Neural cell (in vitro differentiated cells): ENCODE results near the gene ST3GAL4. TPM values are rescaled to one million over a fixed set of nuclear protein-coding genes. Genes with fewer than 3 reads are reported as not detected.

ENCODE experiments used
- H2AFZ ChIP-seq: fragments of 200-600, 300-800 bp; sonication (generic), shearing (Covaris generic); 2 replicates; pipeline ENCODE4 v1.6.0; 2014; ENCODE audit warnings: low read depth, mild to moderate bottlenecking, antibody characterized with exemption, low read length, moderate library complexity
- H3F3A ChIP-seq: fragments of 200-600 bp; shearing (Covaris generic); 2 replicates; pipeline ENCODE4 v1.6.1; 2016; ENCODE audit warnings: mild to moderate bottlenecking, moderate library complexity, mixed read lengths, antibody characterized with exemption, low read length; ENCODE audit not compliant: insufficient read depth, poor library complexity, severe bottlenecking
- H3K27ac ChIP-seq: fragments of 200-600, 300-800 bp; sonication (generic), shearing (Covaris generic); 2 replicates; pipeline ENCODE4 v1.5.1; 2014; ENCODE audit warnings: mild to moderate bottlenecking, low read length, moderate library complexity
- H3K27me3 ChIP-seq: fragments of 300-800, 200-600 bp; sonication (generic), shearing (Covaris generic); 2 replicates; pipeline ENCODE4 v1.6.0; 2014; ENCODE audit warnings: mild to moderate bottlenecking, low read depth, low read length, moderate library complexity; ENCODE audit not compliant: insufficient read depth
- H3K36me3 ChIP-seq: fragments of 300-800, 200-600 bp; sonication (generic), shearing (Covaris generic); 2 replicates; pipeline ENCODE4 v1.5.1; 2014; ENCODE audit warnings: mild to moderate bottlenecking, antibody characterized with exemption, low read length, moderate library complexity; ENCODE audit not compliant: insufficient read depth
- H3K4me2 ChIP-seq: fragments of 300-800, 200-600 bp; sonication (generic), shearing (Covaris generic); 2 replicates; pipeline ENCODE4 v1.6.0; 2014; ENCODE audit warnings: mild to moderate bottlenecking, low read length
- H3K4me3 ChIP-seq: fragments of 300-800, 200-600 bp; sonication (generic), shearing (Covaris generic); 2 replicates; pipeline ENCODE4 v1.5.1; 2014; ENCODE audit warnings: mild to moderate bottlenecking, low read length, moderate library complexity
- H3K79me2 ChIP-seq: fragments of 200-600 bp; shearing (Covaris generic); replicated peaks from 2 replicates; pipeline ENCODE4 v1.6.0; 2014; ENCODE audit warnings: mild to moderate bottlenecking, low read length, moderate library complexity; ENCODE audit not compliant: insufficient read depth
- H3K9ac ChIP-seq: fragments of 300-800, 200-600 bp; sonication (generic), shearing (Covaris generic); 2 replicates; pipeline ENCODE4 v1.6.1; 2016; ENCODE audit warnings: mild to moderate bottlenecking, low read length, mixed read lengths
- H3K9me2 ChIP-seq: fragments of 200-600 bp; shearing (Covaris generic); 2 replicates; pipeline ENCODE4 v1.6.1; 2016; ENCODE audit warnings: mild to moderate bottlenecking, low read length, mixed read lengths; ENCODE audit not compliant: insufficient read depth
- H3K9me3 ChIP-seq: fragments of 200-600, 300-800 bp; sonication (generic), shearing (Covaris generic); 2 replicates; pipeline ENCODE4 v1.6.1; 2016; ENCODE audit warnings: mild to moderate bottlenecking, mixed run types, low read length, moderate library complexity, mixed read lengths
- H4K20me1 ChIP-seq: fragments of 200-600 bp; shearing (Covaris generic); 2 replicates; pipeline ENCODE4 v1.6.1; 2016; ENCODE audit warnings: mild to moderate bottlenecking, mixed run types; ENCODE audit not compliant: insufficient read depth
- EP300 ChIP-seq: fragments of 450-650 bp; conservative IDR thresholded peaks from 2 replicates; pipeline ENCODE4 v1.6.1; 2014; ENCODE audit warnings: antibody characterized with exemption, mild to moderate bottlenecking, moderate library complexity; ENCODE audit not compliant: poor library complexity, severe bottlenecking
- EZH2 ChIP-seq: fragments of 200-600, 300-800 bp; shearing (Covaris generic), sonication (generic); IDR thresholded peaks from 2 replicates; pipeline ENCODE4 v1.6.1; 2014; ENCODE audit warnings: antibody characterized with exemption, low read length, borderline replicate concordance, mild to moderate bottlenecking; ENCODE audit not compliant: insufficient read depth, poor library complexity, severe bottlenecking
- MXI1 ChIP-seq: fragments of 450-650 bp; conservative IDR thresholded peaks from 2 replicates; pipeline ENCODE4 v1.6.1; 2014; ENCODE audit warnings: antibody characterized with exemption, mild to moderate bottlenecking; ENCODE audit not compliant: poor library complexity, severe bottlenecking
- POLR2AphosphoS5 ChIP-seq: IDR thresholded peaks from 2 replicates; pipeline ENCODE4 v1.6.1; 2012
- RAD21 ChIP-seq: fragments of 450-650 bp; conservative IDR thresholded peaks from 2 replicates; pipeline ENCODE4 v1.6.1; 2014; ENCODE audit warnings: antibody characterized with exemption, mild to moderate bottlenecking, moderate library complexity
- SMC3 ChIP-seq: fragments of 450-650 bp; conservative IDR thresholded peaks from 2 replicates; pipeline ENCODE4 v1.6.1; 2014; ENCODE audit warnings: antibody characterized with exemption, mild to moderate bottlenecking, moderate library complexity; ENCODE audit not compliant: poor library complexity
- TAF1 ChIP-seq: IDR thresholded peaks from 2 replicates; pipeline ENCODE4 v1.6.1; 2012; ENCODE audit warnings: low read depth
- polyA plus RNA-seq: library from polyadenylated mRNA; depleted of rRNA; stranded (reverse); fragments of >200 nt; gene quantifications from 2 replicates; pipeline ENCODE4 v1.2.3, GENCODE V29; 2014
- TF ChIP-seq, protein P1 (sequence below): IDR thresholded peaks from 2 replicates; pipeline ENCODE4 v1.6.1; 2012; ENCODE audit warnings: borderline replicate concordance
- TF ChIP-seq, protein P2 (sequence below): fragments of 450-650 bp; IDR thresholded peaks from 2 replicates; pipeline ENCODE4 v1.5.1; 2014; ENCODE audit warnings: antibody characterized with exemption, mild to moderate bottlenecking, moderate library complexity; ENCODE audit not compliant: poor library complexity, severe bottlenecking

The ST3GAL4 gene
- polyA plus RNA-seq, 1 donor from 2014 or later: 46.1 TPM

DNA sequence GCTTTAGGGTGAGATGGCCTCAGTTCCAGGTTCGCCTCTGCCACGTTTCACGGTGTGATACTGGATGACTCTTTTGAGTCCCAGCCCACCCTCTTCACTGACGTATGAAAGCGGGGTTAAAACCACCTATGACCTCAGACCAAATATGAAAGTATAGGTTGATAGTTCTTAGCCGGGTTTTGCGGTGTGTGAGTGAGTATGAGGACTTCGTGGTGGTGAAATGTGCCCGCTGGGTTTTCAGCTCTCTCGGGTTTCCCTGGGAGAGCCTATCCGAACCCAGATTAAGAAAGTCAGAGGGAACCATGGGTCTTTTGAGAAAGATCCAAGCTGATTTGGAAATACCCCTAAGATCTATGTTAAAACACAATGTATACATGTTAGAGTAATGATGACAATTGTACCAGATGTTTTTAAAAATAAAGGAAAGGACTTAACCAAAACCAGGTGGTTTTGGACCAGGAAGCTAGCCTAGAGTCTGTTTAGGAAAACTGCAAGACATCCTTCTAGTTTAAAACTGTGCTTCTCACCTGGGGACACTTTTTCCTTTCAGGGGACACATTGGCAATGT lies 25.8 kb upstream of the ST3GAL4 start:
- H2AFZ ChIP-seq: no peak overlapping the region
- H4K20me1 ChIP-seq: no peaks in the 10 kb centered on the region
- no peaks in the 10 kb centered on the region for H3K9me2 ChIP-seq
- H3K36me3 ChIP-seq: no peaks in the 10 kb centered on the region
- H3K4me2 ChIP-seq: no peak overlapping the region
- no peak overlapping the region for H3K4me3 ChIP-seq
- H3F3A ChIP-seq: no peaks in the 10 kb centered on the region
- no peaks in the 10 kb centered on the region for H3K79me2 ChIP-seq
- H3K9me3 ChIP-seq: no peaks in the 10 kb centered on the region
- no peak overlapping the region for H3K27ac ChIP-seq
- no peaks in the 10 kb centered on the region for H3K27me3 ChIP-seq
- TF ChIP-seq, protein P1, sequence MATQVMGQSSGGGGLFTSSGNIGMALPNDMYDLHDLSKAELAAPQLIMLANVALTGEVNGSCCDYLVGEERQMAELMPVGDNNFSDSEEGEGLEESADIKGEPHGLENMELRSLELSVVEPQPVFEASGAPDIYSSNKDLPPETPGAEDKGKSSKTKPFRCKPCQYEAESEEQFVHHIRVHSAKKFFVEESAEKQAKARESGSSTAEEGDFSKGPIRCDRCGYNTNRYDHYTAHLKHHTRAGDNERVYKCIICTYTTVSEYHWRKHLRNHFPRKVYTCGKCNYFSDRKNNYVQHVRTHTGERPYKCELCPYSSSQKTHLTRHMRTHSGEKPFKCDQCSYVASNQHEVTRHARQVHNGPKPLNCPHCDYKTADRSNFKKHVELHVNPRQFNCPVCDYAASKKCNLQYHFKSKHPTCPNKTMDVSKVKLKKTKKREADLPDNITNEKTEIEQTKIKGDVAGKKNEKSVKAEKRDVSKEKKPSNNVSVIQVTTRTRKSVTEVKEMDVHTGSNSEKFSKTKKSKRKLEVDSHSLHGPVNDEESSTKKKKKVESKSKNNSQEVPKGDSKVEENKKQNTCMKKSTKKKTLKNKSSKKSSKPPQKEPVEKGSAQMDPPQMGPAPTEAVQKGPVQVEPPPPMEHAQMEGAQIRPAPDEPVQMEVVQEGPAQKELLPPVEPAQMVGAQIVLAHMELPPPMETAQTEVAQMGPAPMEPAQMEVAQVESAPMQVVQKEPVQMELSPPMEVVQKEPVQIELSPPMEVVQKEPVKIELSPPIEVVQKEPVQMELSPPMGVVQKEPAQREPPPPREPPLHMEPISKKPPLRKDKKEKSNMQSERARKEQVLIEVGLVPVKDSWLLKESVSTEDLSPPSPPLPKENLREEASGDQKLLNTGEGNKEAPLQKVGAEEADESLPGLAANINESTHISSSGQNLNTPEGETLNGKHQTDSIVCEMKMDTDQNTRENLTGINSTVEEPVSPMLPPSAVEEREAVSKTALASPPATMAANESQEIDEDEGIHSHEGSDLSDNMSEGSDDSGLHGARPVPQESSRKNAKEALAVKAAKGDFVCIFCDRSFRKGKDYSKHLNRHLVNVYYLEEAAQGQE: no peak
- no peak for TF ChIP-seq EP300
- TF ChIP-seq, protein P2, sequence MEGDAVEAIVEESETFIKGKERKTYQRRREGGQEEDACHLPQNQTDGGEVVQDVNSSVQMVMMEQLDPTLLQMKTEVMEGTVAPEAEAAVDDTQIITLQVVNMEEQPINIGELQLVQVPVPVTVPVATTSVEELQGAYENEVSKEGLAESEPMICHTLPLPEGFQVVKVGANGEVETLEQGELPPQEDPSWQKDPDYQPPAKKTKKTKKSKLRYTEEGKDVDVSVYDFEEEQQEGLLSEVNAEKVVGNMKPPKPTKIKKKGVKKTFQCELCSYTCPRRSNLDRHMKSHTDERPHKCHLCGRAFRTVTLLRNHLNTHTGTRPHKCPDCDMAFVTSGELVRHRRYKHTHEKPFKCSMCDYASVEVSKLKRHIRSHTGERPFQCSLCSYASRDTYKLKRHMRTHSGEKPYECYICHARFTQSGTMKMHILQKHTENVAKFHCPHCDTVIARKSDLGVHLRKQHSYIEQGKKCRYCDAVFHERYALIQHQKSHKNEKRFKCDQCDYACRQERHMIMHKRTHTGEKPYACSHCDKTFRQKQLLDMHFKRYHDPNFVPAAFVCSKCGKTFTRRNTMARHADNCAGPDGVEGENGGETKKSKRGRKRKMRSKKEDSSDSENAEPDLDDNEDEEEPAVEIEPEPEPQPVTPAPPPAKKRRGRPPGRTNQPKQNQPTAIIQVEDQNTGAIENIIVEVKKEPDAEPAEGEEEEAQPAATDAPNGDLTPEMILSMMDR: no peak
- H3K9ac ChIP-seq: no peak overlapping the region

DNA sequence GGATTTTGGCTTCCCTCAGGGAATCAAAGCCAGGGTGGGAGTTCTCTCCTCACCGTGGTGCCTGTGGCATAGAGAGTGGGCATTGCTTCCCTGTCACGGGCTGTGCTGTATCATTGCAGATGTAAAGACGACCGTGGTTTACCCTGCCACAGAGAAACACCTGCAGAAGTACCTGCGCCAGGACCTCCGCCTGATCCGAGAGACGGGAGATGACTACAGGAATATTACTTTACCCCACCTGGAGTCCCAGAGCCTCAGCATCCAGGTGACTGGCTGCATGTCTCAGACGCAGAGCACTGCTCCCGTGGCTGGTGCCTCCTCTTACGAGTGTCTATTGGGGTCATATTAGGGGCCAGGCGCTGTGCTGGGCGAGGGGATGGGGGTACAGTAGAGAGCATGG lies 24.2 kb upstream of the ST3GAL4 start:
- Histone ChIP-seq H3K4me3 (no peak overlapping the region), H3K27me3 (no peaks in the 10 kb centered on the region), H3K9me2 (no peaks in the 10 kb centered on the region), H3K27ac (no peak overlapping the region), H3K79me2 (no peaks in the 10 kb centered on the region), H2AFZ (no peak overlapping the region), H3K36me3 (no peaks in the 10 kb centered on the region), H3F3A (no peaks in the 10 kb centered on the region), H3K4me2 (no peak overlapping the region), H3K9me3 (no peaks in the 10 kb centered on the region), H4K20me1 (no peaks in the 10 kb centered on the region), H3K9ac (no peak overlapping the region)
- TF ChIP-seq MXI1: no peak

DNA sequence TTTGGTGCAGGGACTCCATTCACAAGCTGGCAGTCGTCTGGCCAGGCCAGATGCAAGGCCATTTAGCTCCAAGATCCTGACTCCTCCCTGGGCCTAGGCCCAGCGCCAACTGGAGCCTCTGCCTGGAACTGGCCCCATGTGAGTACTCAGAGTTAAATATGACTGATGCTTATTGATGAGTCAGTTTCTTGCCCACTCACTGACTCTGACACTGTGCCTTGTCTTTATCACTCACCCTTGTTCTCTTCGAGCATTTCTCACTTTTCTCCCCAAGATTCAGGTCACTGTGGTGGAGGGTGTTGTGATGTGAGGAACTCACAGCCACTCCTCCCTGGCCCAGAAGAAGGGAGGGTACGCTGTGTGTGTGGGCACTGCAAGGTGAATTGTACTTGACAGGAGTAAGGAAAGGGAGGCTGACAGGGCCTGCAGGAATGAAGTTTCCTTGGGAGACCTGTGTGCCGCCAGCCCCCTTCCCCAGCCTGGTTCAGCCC lies 23.2 kb upstream of the ST3GAL4 start:
- Histone ChIP-seq H3K4me3 (no peak overlapping the region), H2AFZ (no peak overlapping the region), H3K27ac (no peak overlapping the region), H3K9ac (no peak overlapping the region), H3K9me2 (no peaks in the 10 kb centered on the region), H3K4me2 (no peak overlapping the region), H3K9me3 (no peaks in the 10 kb centered on the region), H3F3A (no peaks in the 10 kb centered on the region), H3K27me3 (no peaks in the 10 kb centered on the region), H3K36me3 (no peaks in the 10 kb centered on the region), H3K79me2 (no peaks in the 10 kb centered on the region), H4K20me1 (no peaks in the 10 kb centered on the region)
- no peak for TF ChIP-seq RAD21
- TF ChIP-seq TAF1: no peak
- TF ChIP-seq, protein P1: no peak
- TF ChIP-seq, protein P2: no peak
- no peak for TF ChIP-seq EP300
- no peak for TF ChIP-seq SMC3
- TF ChIP-seq MXI1: no peak
- no peak for TF ChIP-seq POLR2AphosphoS5
- TF ChIP-seq EZH2: no peak
